Kidney epithelial cell (primary cell): ENCODE results near the gene CNNM1. TPM values are rescaled to one million over a fixed set of nuclear protein-coding genes. Genes with fewer than 3 reads are reported as not detected.
A peak's percentile ranks its signal among the peaks of the same experiment; 100 is the strongest.

Experiments used
- DNase-seq: peaks from one replicate; pipeline ENCODE4 v3.0.0-alpha.2; 2010; ENCODE audit warnings: low read depth
- H3K27me3 ChIP-seq: 2 replicates; pipeline ENCODE4 v1.6.0; 2011; ENCODE audit warnings: low read length; ENCODE audit not compliant: control insufficient read depth, insufficient read depth
- H3K36me3 ChIP-seq: 2 replicates; pipeline ENCODE4 v1.5.1; 2011; ENCODE audit warnings: low read length; ENCODE audit not compliant: control insufficient read depth, insufficient read depth
- H3K4me3 ChIP-seq: 2 replicates; pipeline ENCODE4 v1.5.1; 2011; ENCODE audit warnings: low read depth, mild to moderate bottlenecking, control low read depth, low read length
- total RNA-seq: library from RNA; depleted of rRNA; stranded (reverse); fragments of >200 nt; gene quantifications from 2 replicates; pipeline ENCODE4 v1.2.3, GENCODE V29; 2015
- TF ChIP-seq, protein P1 (sequence below): IDR thresholded peaks from 2 replicates; pipeline ENCODE4 v1.5.1; 2011; ENCODE audit warnings: mild to moderate bottlenecking, moderate library complexity, low read length, control low read depth, inconsistent platforms; ENCODE audit not compliant: insufficient read depth, poor library complexity, severe bottlenecking

CNNM1 gene
- total RNA-seq, result 0.62 and 0.92 TPM in 2 replicates

DNA sequence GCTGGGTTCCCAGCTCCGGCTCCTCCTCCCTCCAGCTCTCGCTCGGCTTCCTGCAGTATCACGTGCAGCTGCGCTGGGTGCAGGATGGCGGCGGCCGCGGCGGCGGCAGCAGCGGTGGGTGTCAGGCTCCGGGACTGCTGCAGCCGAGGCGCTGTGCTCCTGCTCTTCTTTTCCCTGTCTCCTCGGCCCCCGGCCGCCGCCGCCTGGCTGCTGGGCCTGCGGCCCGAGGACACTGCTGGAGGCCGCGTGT lies at the start of gene CNNM1:
Gene CNNM1 (plus strand): TSS at position 53 of the 250 bp plus-strand sequence. CDS start 32 bp downstream, at position 85.
- Histone ChIP-seq H3K27me3 (peaks cover 25% of the 10 kb centered on the region), H3K36me3 (no peaks in the 10 kb centered on the region), H3K4me3 (peak within 1 kb of the TSS; percentile 38)
- no peak for DNase-seq
- TF ChIP-seq, protein P1, sequence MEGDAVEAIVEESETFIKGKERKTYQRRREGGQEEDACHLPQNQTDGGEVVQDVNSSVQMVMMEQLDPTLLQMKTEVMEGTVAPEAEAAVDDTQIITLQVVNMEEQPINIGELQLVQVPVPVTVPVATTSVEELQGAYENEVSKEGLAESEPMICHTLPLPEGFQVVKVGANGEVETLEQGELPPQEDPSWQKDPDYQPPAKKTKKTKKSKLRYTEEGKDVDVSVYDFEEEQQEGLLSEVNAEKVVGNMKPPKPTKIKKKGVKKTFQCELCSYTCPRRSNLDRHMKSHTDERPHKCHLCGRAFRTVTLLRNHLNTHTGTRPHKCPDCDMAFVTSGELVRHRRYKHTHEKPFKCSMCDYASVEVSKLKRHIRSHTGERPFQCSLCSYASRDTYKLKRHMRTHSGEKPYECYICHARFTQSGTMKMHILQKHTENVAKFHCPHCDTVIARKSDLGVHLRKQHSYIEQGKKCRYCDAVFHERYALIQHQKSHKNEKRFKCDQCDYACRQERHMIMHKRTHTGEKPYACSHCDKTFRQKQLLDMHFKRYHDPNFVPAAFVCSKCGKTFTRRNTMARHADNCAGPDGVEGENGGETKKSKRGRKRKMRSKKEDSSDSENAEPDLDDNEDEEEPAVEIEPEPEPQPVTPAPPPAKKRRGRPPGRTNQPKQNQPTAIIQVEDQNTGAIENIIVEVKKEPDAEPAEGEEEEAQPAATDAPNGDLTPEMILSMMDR, result no peak

DNA sequence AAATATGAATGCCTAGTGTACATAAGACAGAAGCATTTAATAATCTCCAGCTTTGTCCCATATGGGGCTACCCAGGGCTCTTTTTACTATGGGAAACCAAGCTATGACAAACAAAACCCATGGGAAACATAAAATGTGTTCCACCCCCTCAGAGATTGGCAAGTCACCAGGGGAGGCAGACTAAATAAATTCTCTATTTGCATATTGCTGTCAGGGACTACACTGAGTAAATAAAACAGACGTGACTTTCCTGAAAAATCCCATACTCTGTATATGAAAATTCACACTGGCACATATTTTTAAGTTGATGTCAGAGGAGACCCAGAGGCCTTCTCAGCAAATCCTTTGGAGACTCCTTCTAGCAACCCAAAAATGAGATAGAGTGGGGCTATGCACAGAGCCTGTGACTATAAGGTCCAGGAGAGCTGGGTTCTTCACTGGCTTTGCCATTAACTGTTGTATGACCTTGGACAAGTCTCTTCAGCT lies 49.5 kb upstream of the CNNM1 start:
- no peak for DNase-seq
- TF ChIP-seq, protein P1, result no peak
- Histone ChIP-seq H3K36me3 (no peaks in the 10 kb centered on the region), H3K27me3 (no peaks in the 10 kb centered on the region), H3K4me3 (no peak overlapping the region)

DNA sequence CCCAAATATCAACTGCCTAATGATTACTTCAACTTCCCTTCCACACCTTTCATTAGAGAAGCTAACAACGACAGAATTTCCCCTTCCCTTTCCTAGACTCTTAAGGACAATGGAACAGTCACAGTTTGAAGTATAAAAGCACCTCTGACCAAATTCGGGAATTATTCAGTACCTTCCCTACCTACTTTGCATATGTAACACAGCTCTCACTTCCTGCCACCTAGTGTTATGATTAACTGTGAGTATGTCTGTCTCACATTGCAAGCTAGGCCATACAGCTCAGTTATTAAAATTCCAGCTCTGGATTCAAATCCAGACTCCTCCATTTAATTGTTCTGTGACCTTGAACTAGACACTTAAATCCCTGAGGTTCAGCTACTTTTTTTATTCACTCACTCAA lies 48.7 kb upstream of the CNNM1 start:
- no peak for DNase-seq
- TF ChIP-seq, protein P1, result no peak
- H3K27me3 ChIP-seq, result no peaks in the 10 kb centered on the region

DNA sequence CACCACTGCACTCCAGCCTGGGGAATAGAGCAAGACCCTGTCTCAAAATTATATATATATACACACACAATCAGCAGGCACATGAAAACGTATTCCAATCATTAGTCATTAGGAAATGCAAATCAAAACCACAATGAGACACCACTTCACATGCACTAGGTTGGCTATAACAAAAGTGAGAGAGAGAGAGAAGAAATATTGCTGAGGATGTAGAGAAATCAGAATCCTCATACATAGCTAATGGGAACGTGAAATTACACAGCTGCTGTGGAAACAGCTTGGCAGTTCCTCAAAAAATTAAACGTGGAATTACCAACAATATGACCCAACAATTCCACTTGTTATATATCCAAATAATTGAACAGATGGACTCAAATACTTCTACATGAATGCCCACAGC lies 43.3 kb upstream of the CNNM1 start:
- TF ChIP-seq, protein P1, result no peak
- Histone ChIP-seq H3K4me3 (no peak overlapping the region), H3K36me3 (no peaks in the 10 kb centered on the region), H3K27me3 (no peaks in the 10 kb centered on the region)
- no peak for DNase-seq

More for the DNA sequence above, 48.7 kb upstream of the CNNM1 start:
- Histone ChIP-seq H3K36me3 (no peaks in the 10 kb centered on the region), H3K4me3 (no peak overlapping the region)

DNA sequence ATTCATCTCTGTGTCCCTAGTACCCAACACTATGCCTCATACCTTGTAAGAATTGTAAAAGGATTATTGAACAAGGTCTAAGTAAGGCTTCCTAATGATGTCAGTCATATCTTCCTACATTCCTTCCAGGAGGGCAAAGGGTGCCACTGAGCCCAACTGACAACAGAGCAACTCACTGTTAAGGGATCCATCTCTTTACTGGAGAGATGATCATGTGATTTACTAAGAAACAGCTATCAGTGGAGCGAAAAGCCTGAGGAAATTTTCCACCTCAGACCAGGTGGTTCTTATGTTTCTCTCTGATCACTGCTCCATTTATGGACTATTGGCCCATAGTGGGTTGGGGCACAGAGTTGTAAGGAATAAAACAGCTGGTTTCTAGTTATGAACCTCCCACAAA lies 38.9 kb upstream of the CNNM1 start:
- no peak for DNase-seq
- Histone ChIP-seq H3K27me3 (no peaks in the 10 kb centered on the region), H3K36me3 (no peaks in the 10 kb centered on the region), H3K4me3 (no peak overlapping the region)
- TF ChIP-seq, protein P1, result no peak

DNA sequence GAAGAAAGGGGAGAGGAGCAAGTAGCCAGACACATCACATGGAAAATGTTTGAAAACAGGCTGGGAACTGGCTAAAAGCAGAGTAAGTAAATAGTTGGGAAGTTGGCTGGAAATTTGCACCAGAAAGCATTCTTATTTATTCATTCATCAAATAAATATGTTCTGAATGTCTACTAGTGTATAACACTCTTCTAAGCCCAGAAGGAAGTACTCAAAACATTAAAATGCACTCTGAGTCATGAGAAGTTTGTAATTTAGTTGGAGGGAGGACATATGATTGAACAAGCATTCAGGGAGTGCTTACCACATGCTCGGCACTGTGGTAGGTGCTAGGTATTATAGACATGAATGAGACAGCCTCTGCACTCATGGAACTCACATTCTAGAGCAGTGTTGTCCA lies 37.0 kb upstream of the CNNM1 start:
- no peak for DNase-seq

More for the DNA sequence above, 37.0 kb upstream of the CNNM1 start:
- TF ChIP-seq, protein P1, result no peak
- Histone ChIP-seq H3K36me3 (no peaks in the 10 kb centered on the region), H3K27me3 (no peaks in the 10 kb centered on the region), H3K4me3 (no peak overlapping the region)
